ENCODE measurements around the gene DSCAM. TPM values are rescaled to one million over a fixed set of nuclear protein-coding genes. Genes with fewer than 3 reads are reported as not detected.

DSCAM gene
- total and polyA plus RNA-seq, 2 donors (not counting 1 experiment from before 2014, with no cell fraction given), result not detected

DNA sequence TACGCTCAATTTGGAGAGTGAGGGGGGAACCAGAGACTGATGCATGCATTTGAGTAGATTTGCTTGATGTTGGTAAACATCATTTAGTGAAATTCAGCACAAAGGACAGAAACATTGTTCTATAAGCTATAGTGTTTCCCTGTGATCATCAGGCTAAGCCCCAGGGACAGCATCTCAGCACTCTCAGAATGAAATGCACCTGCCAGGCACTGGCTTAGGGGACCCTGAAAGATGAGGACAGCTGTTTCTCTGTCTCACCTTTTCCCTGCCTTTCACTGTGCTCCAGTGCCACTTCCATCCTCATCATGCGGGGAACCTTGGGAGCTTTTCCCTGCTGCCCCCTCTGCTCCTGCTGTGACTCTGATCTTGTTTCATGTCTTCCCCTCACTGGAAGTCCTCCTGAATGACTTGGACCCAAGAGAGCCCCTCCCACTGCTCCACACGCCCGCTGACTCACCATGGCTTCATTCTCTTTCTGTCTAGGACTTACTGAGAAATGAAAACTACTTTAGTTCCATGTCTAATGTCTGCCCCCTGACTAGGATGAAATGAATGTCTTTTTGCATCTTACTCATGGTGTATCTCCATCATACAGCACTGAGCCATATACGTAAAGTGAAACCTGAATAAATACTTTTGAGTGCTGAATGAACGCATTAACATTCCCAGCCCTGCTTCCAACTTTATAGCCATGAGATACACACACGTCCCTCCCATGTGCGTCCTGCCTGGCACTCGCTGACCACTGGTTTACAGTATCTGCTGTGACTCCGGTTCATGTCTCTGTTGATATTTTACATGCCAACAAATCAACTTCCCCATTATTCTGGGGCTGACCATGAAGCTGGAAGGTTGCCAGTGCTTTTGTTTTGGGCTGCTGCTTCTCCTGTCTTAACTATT, 797.7 kb downstream of the DSCAM start:
- Histone ChIP-seq H4K20me1 (ENCODE audit: control insufficient read depth, insufficient read depth, low read length, poor library complexity, severe bottlenecking) (no peaks in the 10 kb centered on the region), H3K4me2 (replicated peaks; ENCODE audit: low read depth, low read length, poor library complexity, severe bottlenecking) (no peak overlapping the region), H3K9ac (ENCODE audit: low read length) (no peak overlapping the region), H3K9me3 (ENCODE audit: control extremely low read depth in 1 of 3, control insufficient read depth in 2 of 3, insufficient read depth in 1 of 3, low read length in 2 of 3) (peaks cover 0 to 7% (median 0%) of the 10 kb centered on the region in 3 donors), H3K27me3 (replicated peaks in 1 of 4; ENCODE audit: control extremely low read depth in 1 of 4, control insufficient read depth in 3 of 4, insufficient read depth in 4 of 4, low read length in 3 of 4) (no peaks in the 10 kb centered on the region), H3K36me3 (replicated peaks in 1 of 2; ENCODE audit: control extremely low read depth in 1 of 2, control insufficient read depth in 1 of 2, extremely low read depth in 1 of 2, insufficient read depth in 2 of 2, low read length in 1 of 2) (no peaks in the 10 kb centered on the region), H3K27ac (ENCODE audit: low read length in 2 of 2) (no peak overlapping the region), H3K4me3 (ENCODE audit: control extremely low read depth in 1 of 5, extremely low read depth in 1 of 5, insufficient read depth in 1 of 5, low read depth in 2 of 5, low read length in 4 of 5) (no peak overlapping the region), H3K79me2 (ENCODE audit: control insufficient read depth, insufficient read depth, low read length) (no peaks in the 10 kb centered on the region), H2AFZ (ENCODE audit: insufficient read depth, low read depth, low read length, poor library complexity, severe bottlenecking) (no peak overlapping the region), H3K4me1 (ENCODE audit: control insufficient read depth in 2 of 2, insufficient read depth in 2 of 2, low read length in 2 of 2) (no peaks in the 10 kb centered on the region)
- WGBS (ENCODE audit: insufficient coverage), result 55% methylated on average over 7 of the region's 10 CpGs
- Mint-ChIP-seq H3K4me1 (no peaks in the 10 kb centered on the region), H3K27ac (no peak overlapping the region), H3K27me3 (no peaks in the 10 kb centered on the region), H3K4me3 (no peak overlapping the region), H3K9me3 (ENCODE audit: insufficient read depth) (peaks cover 3% of the 10 kb centered on the region)
- no peak for ATAC-seq (ENCODE audit: low read depth)
- DNase-seq, result no peak
- TF ChIP-seq EZH2 (IDR thresholded peaks at IDR 0.05; ENCODE audit: borderline replicate concordance, insufficient read depth, low read depth, low read length, poor library complexity, severe bottlenecking), result no peak
- no peak for TF ChIP-seq CTCF (IDR thresholded peaks at IDR 0.05)
- intact Hi-C loops (cut with micrococcal nuclease), result no loop called here
- CTCF ChIA-PET, result no interaction called here
- POLR2A ChIA-PET, result no interaction called here

DNA sequence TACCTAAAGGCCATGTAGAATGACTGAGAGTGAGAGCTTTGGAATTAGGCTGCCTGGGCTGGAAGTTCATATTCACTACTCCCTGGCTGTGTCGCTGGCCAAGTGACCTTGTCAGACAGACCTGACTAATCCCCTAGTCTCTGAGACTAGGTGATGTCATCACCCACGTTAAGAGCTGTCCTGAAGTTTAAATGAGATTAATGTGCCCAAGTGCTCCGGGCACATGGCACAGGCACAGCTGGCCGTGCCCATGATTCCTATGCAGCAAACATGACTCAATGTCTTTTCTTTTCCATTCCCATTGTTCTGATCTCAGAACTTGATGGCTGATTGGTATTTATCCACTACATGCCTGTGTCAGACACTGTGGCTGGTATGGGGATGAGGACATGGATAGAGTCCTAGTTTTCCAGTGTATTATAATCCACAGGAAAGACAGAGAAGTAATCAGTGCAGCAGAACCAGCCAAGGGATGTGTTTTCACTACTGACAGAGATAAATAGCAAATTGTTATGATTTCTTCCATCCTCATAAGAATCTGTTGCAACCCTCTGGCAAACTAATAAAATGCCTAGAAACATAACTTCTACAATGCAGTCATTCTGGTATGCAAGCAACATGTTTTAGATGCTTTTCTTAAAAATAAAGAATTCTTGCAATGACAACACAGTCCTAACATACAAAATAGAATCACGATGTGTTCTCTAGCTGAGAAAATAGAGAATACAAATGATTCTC, 798.8 kb downstream of the DSCAM start:
- no peaks in the 10 kb centered on the region for H3K36me3 ChIP-seq (replicated peaks in 1 of 2; ENCODE audit: control extremely low read depth in 1 of 2, control insufficient read depth in 1 of 2, extremely low read depth in 1 of 2, insufficient read depth in 2 of 2, low read length in 1 of 2)
- ATAC-seq (ENCODE audit: low read depth) (no peak), DNase-seq (no peak)
- TF ChIP-seq EZH2 (IDR thresholded peaks at IDR 0.05; ENCODE audit: borderline replicate concordance, insufficient read depth, low read depth, low read length, poor library complexity, severe bottlenecking) (no peak), CTCF (IDR thresholded peaks at IDR 0.05) (no peak)
- no peak overlapping the region for H2AFZ ChIP-seq (ENCODE audit: insufficient read depth, low read depth, low read length, poor library complexity, severe bottlenecking)
- no peak overlapping the region for H3K27ac ChIP-seq (ENCODE audit: low read length in 2 of 2)
- Mint-ChIP-seq H3K27ac (no peak overlapping the region), H3K4me1 (no peaks in the 10 kb centered on the region), H3K9me3 (ENCODE audit: insufficient read depth) (peaks cover 3% of the 10 kb centered on the region), H3K4me3 (no peak overlapping the region), H3K27me3 (no peaks in the 10 kb centered on the region)
- H3K9me3 ChIP-seq (ENCODE audit: control extremely low read depth in 1 of 3, control insufficient read depth in 2 of 3, insufficient read depth in 1 of 3, low read length in 2 of 3), result peaks cover 0 to 13% (median 0%) of the 10 kb centered on the region in 3 donors
- no peaks in the 10 kb centered on the region for H3K4me1 ChIP-seq (ENCODE audit: control insufficient read depth in 2 of 2, insufficient read depth in 2 of 2, low read length in 2 of 2)
- CTCF ChIA-PET, result no interaction called here
- H3K79me2 ChIP-seq (ENCODE audit: control insufficient read depth, insufficient read depth, low read length), result no peaks in the 10 kb centered on the region
- no peaks in the 10 kb centered on the region for H3K27me3 ChIP-seq (replicated peaks in 1 of 4; ENCODE audit: control extremely low read depth in 1 of 4, control insufficient read depth in 3 of 4, insufficient read depth in 4 of 4, low read length in 3 of 4)
- no peak overlapping the region for H3K4me3 ChIP-seq (ENCODE audit: control extremely low read depth in 1 of 5, extremely low read depth in 1 of 5, insufficient read depth in 1 of 5, low read depth in 2 of 5, low read length in 4 of 5)
- 94% methylated on average over 2 of the region's 5 CpGs for WGBS (ENCODE audit: insufficient coverage)
- POLR2A ChIA-PET, result no interaction called here
- no peaks in the 10 kb centered on the region for H4K20me1 ChIP-seq (ENCODE audit: control insufficient read depth, insufficient read depth, low read length, poor library complexity, severe bottlenecking)
- no peak overlapping the region for H3K4me2 ChIP-seq (replicated peaks; ENCODE audit: low read depth, low read length, poor library complexity, severe bottlenecking)
- intact Hi-C loops (cut with micrococcal nuclease), result no loop called here
- H3K9ac ChIP-seq (ENCODE audit: low read length), result no peak overlapping the region
